GM19239 (cell line): ENCODE results near the gene MALT1.
A peak's percentile ranks its signal among the peaks of the same experiment; 100 is the strongest.
"Not testable (repeated sequence)": the region's sequence is repeated elsewhere in the genome, so short reads cannot be mapped to it uniquely, and the experiment has no call there.

Experiments
- DNase-seq: peaks from one replicate; pipeline ENCODE4 v3.0.0; 2011; ENCODE audit warnings: low spot score; ENCODE audit not compliant: insufficient read length
- FAIRE-seq: peaks from 2 replicates; lab custom pipeline; 2011; peaks lifted over from hg19 to GRCh38; lab: Jason Lieb, UNC

Gene MALT1

GRCh38 chr18:58726671-58727070 lies 55.4 kb downstream of the MALT1 start:
- FAIRE-seq (no peak), DNase-seq (no peak)

- DNase-seq (no peak), FAIRE-seq (no peak)
Observed at GRCh38 chr18:58727776-58728500, 56.7 kb downstream of the MALT1 start.

GRCh38 chr18:58728719-58729118 lies 57.5 kb downstream of the MALT1 start:
- FAIRE-seq (peak; percentile 11), DNase-seq (no peak)

- FAIRE-seq, result no peak
- no peak for DNase-seq
Observed at GRCh38 chr18:58730618-58731017, 59.4 kb downstream of the MALT1 start.

- FAIRE-seq (no peak), DNase-seq (no peak)
Observed at GRCh38 chr18:58732471-58732870, 61.2 kb downstream of the MALT1 start.

GRCh38 chr18:58733866-58734265 lies 62.6 kb downstream of the MALT1 start:
- FAIRE-seq (no peak), DNase-seq (no peak)

GRCh38 chr18:58738322-58738721 lies 67.1 kb downstream of the MALT1 start:
- no peak for DNase-seq
- FAIRE-seq, result no peak

- DNase-seq, result no peak
- FAIRE-seq, result no peak
Observed at GRCh38 chr18:58745914-58746313, 74.6 kb downstream of the MALT1 start.

GRCh38 chr18:58748899-58749595 lies 77.8 kb downstream of the MALT1 start:
- peak; percentile 64 for FAIRE-seq

GRCh38 chr18:58753976-58754375 lies 82.7 kb downstream of the MALT1 start:
- no peak for FAIRE-seq

More at GRCh38 chr18:58748899-58749595, 77.8 kb downstream of the MALT1 start:
- DNase-seq, result no peak

GRCh38 chr18:58754544-58755068 lies 83.3 kb downstream of the MALT1 start:
- no peak for FAIRE-seq
- no peak for DNase-seq

More at GRCh38 chr18:58753976-58754375, 82.7 kb downstream of the MALT1 start:
- no peak for DNase-seq

GRCh38 chr18:58755304-58756010 lies 84.2 kb downstream of the MALT1 start:
- DNase-seq, result no peak
- no peak for FAIRE-seq

GRCh38 chr18:58756148-58756547 lies 84.9 kb downstream of the MALT1 start:
- DNase-seq (no peak), FAIRE-seq (no peak)

- no peak for DNase-seq
Observed at GRCh38 chr18:58756596-58757240, 85.5 kb downstream of the MALT1 start.

GRCh38 chr18:58757351-58757750 lies 86.1 kb downstream of the MALT1 start:
- FAIRE-seq, DNase-seq: not testable (repeated sequence)

More at GRCh38 chr18:58756596-58757240, 85.5 kb downstream of the MALT1 start:
- FAIRE-seq, result peak; percentile 31

GRCh38 chr18:58758046-58758445 lies 86.8 kb downstream of the MALT1 start:
- no peak for FAIRE-seq
- DNase-seq, result no peak

GRCh38 chr18:58758606-58759005 lies 87.3 kb downstream of the MALT1 start:
- no peak for DNase-seq
- FAIRE-seq, result peak; percentile 44

GRCh38 chr18:58761241-58761969 lies 90.1 kb downstream of the MALT1 start:
- DNase-seq (no peak), FAIRE-seq (peak; percentile 96)

- DNase-seq, result no peak
- peak; percentile 4 for FAIRE-seq
Observed at GRCh38 chr18:58761970-58762780, 90.9 kb downstream of the MALT1 start.
